CD4-positive, alpha-beta T cell treated with Interferon gamma for 1 hour (primary cell): ENCODE data around the gene POLR3GL.
"Not testable (repeated sequence)": the region's sequence is repeated elsewhere in the genome, so short reads cannot be mapped to it uniquely, and the experiment has no call there.

Source experiments
- DNase-seq: peaks from one replicate; pipeline ENCODE4 v3.0.0-alpha.2; 2020

Gene POLR3GL

GRCh38 chr1:146021622-146022402 is 57.3 kb downstream of the POLR3GL start, which contains the start of gene HJV:
Gene HJV (minus strand): TSS chr1:146021735. CDS start chr1:146020231, 1,504 bp downstream.
- DNase-seq = no peak

GRCh38 chr1:146022403-146023127 is 58.1 kb downstream of the POLR3GL start:
- no peak for DNase-seq

GRCh38 chr1:146025787-146026495 is 61.5 kb downstream of the POLR3GL start:
- DNase-seq = not testable (repeated sequence)

- not testable (repeated sequence) for DNase-seq
Observed at GRCh38 chr1:146026650-146027049, 62.2 kb downstream of the POLR3GL start.
